Measurements from ENCODE around the gene THADA. TPM values are rescaled to one million over a fixed set of nuclear protein-coding genes. Genes with fewer than 3 reads are reported as not detected.

The THADA gene
- total and polyA plus RNA-seq, 2 donors (not counting 3 experiments of a cell fraction or from before 2014, with no cell fraction given), result 22.6 to 25.3 TPM

GRCh38 chr2:43540021-43540779 lies 55.6 kb downstream of the THADA start:
- no peak overlapping the region for H2AFZ ChIP-seq (ENCODE audit: low read depth, low read length)
- no peak overlapping the region for H3K27ac ChIP-seq (ENCODE audit: insufficient read depth, low read depth, low read length)
- no peaks in the 10 kb centered on the region for H3K9me3 ChIP-seq (replicated peaks; ENCODE audit: control insufficient read depth, insufficient read depth, low read length)
- H3K4me1 ChIP-seq (ENCODE audit: control insufficient read depth, extremely low read depth, insufficient read depth, low read length), result no peaks in the 10 kb centered on the region
- H3K79me2 ChIP-seq (ENCODE audit: control insufficient read depth, insufficient read depth, low read length), result no peaks in the 10 kb centered on the region
- no peak overlapping the region for H3K4me3 ChIP-seq (replicated peaks in 1 of 3; ENCODE audit: insufficient read depth in 1 of 3, low read depth in 1 of 3, low read length in 3 of 3)
- BruUV-seq (replicated peaks), result no TSS peak
- no peaks in the 10 kb centered on the region for H3K27me3 ChIP-seq (ENCODE audit: control insufficient read depth in 2 of 2, insufficient read depth in 2 of 2, low read length in 2 of 2)
- H3K36me3 ChIP-seq (ENCODE audit: control insufficient read depth in 2 of 2, extremely low read depth in 1 of 2, insufficient read depth in 2 of 2, low read length in 2 of 2), result no peaks in the 10 kb centered on the region
- no peak for FAIRE-seq
- H4K20me1 ChIP-seq (replicated peaks; ENCODE audit: control insufficient read depth, extremely low read depth, insufficient read depth, low read length), result no peaks in the 10 kb centered on the region
- no peak for DNase-seq (ENCODE audit: low read depth, low spot score)
- dilution Hi-C loops (cut with MboI; ENCODE audit: extremely low pct_ligation_motif_present, low sequenced_read_pairs) (no loop called here), intact Hi-C loops (cut with micrococcal nuclease) (loop anchor here (5.0 kb wide), 2 partner anchors 408 to 563 kb away; no protein-coding TSS in a partner anchor)
- no peak overlapping the region for H3K4me2 ChIP-seq (ENCODE audit: insufficient read depth, low read length)
- H3K9me1 ChIP-seq (replicated peaks; ENCODE audit: control insufficient read depth, extremely low read depth, insufficient read depth, low read length), result no peaks in the 10 kb centered on the region
- ChIA-PET POLR2A (no interaction called here), CTCF (interaction anchor here (1.0 to 4.8 kb wide), 2 partner anchors 12 to 312 kb away, joined by 3 to 30 read pairs; partner anchors contain the start of gene ZFP36L2)
- no peak overlapping the region for H3K9ac ChIP-seq (replicated peaks; ENCODE audit: extremely low read depth, insufficient read depth, low read length)
- TF ChIP-seq JUN (IDR thresholded peaks at IDR 0.05; ENCODE audit: borderline replicate concordance, insufficient read depth, insufficient read length, low read depth), result no peak
- no peak for TF ChIP-seq POLR2A (IDR thresholded peaks at IDR 0.05; ENCODE audit: low read depth, low read length)
- TF ChIP-seq EZH2 (IDR thresholded peaks at IDR 0.05; ENCODE audit: borderline replicate concordance, low read depth, low read length, severe bottlenecking), result no peak
- TF ChIP-seq FOS (IDR thresholded peaks at IDR 0.05; ENCODE audit: borderline replicate concordance, insufficient read depth, low read length), result no peak
- no peak for TF ChIP-seq MAX (IDR thresholded peaks at IDR 0.05; ENCODE audit: insufficient read depth, insufficient read length)
- TF ChIP-seq GATA2 (IDR thresholded peaks at IDR 0.05; ENCODE audit: insufficient read depth, insufficient read length, low read depth, low read length), result no peak
- no peak for TF ChIP-seq CTCF (IDR thresholded peaks at IDR 0.05; ENCODE audit: extremely low read depth in 1 of 2, insufficient read depth in 1 of 2, low read depth in 1 of 2, low read length in 2 of 2)
- TF ChIP-seq POLR2AphosphoS5 (IDR thresholded peaks at IDR 0.05; ENCODE audit: insufficient read depth, low read depth, low read length), result no peak
- no peak for TF ChIP-seq MYC (IDR thresholded peaks at IDR 0.05; ENCODE audit: low read depth, low read length)

Data from endothelial cell of umbilical vein (primary cell).